Erythroblast (primary cell): ENCODE data around the gene ITK.

Experiments used
- GATA1 ChIP-seq: IDR thresholded peaks from 2 replicates; pipeline ENCODE4 v1.6.1; 2011; ENCODE audit warnings: low read depth, mild to moderate bottlenecking, control low read depth, low read length, moderate library complexity
- POLR2A ChIP-seq: IDR thresholded peaks from 2 replicates; pipeline ENCODE4 v1.6.1; 2011; ENCODE audit warnings: mild to moderate bottlenecking, low read length

DNA sequence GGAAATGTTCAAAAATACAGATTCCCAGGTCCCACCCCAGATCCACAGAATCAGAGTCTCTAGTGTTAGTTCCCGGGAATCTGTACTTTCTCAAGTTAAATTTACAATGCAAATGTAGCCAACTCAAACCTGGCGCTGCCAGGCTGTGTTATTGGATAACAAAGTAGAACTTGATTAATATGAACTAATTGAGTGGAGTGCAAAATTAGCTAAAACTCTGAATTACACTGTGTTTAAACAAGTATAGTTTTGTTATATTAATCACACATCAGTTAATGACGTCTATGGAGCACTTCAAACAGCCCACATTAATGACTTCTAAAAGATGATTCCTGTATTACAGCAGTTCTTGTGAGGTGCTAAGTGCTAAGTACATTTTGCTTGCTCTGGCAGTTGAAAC lies 52.9 kb downstream of the ITK start:
- no peak for TF ChIP-seq POLR2A
- TF ChIP-seq GATA1, result no peak
